ENCODE results near the gene DMPK. TPM values are rescaled to one million over a fixed set of nuclear protein-coding genes. Genes with fewer than 3 reads are reported as not detected.

The DMPK gene
- total and polyA plus RNA-seq, 2 of the 4 experiments (the other 2 are of a cell fraction): 7.9 to 50.7 TPM

DNA sequence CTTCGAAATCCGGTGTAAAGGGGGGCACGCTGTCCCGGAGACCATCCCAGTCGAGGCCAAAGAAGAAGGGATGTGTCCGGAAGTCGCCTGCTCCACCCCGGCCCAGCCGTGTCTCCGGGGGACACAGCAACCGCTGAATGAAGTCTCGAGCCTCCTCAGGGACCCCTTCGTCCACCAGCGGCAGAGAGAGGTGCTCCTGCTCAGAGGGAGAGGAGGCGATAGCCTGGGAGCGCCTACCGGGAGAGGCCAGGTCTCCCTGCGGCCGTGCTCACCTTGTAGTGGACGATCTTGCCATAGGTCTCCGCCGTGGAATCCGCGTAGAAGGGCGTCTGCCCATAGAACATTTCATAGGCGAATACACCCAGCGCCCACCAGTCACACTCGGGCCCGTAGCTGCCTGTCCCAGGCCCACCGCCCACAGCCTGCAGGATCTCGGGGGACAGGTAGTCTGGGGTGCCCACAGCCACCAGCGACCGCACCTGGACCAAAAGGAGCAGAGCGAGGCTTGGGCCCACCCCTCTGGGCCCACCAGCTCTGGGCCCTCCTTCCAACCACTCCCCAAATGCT is 4.8 kb downstream of the DMPK start:
- H4K20me1 ChIP-seq (ENCODE audit: insufficient read depth, low read length): peaks cover 29% of the 10 kb centered on the region
- H2BK20ac ChIP-seq (ENCODE audit: low read depth, low read length): no peak overlapping the region
- dilution Hi-C loops (cut with HindIII; ENCODE audit: low sequenced_read_pairs, unreplicated experiment): no loop called here
- peaks cover 10% of the 10 kb centered on the region for H3K9me1 ChIP-seq (ENCODE audit: insufficient read depth, low read length)
- intact Hi-C loops (cut with micrococcal nuclease): no loop called here
- H2BK5ac ChIP-seq (ENCODE audit: low read depth, low read length, poor library complexity, severe bottlenecking): no peak overlapping the region
- peaks cover 16% of the 10 kb centered on the region for H3K4me1 ChIP-seq (ENCODE audit: control insufficient read depth, insufficient read depth, low read length)
- H4K5ac ChIP-seq (ENCODE audit: low read depth, low read length): no peak overlapping the region
- H3K4ac ChIP-seq (ENCODE audit: low read depth, low read length): no peak overlapping the region
- no peak overlapping the region for H2BK120ac ChIP-seq (ENCODE audit: low read depth, low read length)
- 98% methylated on average over 29 of the region's 34 CpGs; no CpG with 5 or more reads in 1 of the 2 experiments for WGBS, 2 experiments (ENCODE audit: extremely low coverage in 2 of 2, insufficient read length in 1 of 2)
- peaks cover 22 to 54% of the 10 kb centered on the region in 2 experiments for H3K79me1 ChIP-seq (ENCODE audit: low read depth in 1 of 2, low read length in 2 of 2)
- no peaks in the 10 kb centered on the region for H3K27me3 ChIP-seq (ENCODE audit: control insufficient read depth, insufficient read depth, low read length)
- in situ Hi-C loops (cut with MboI; ENCODE audit: low sequenced_read_pairs): no loop called here
- H3K14ac ChIP-seq (replicated peaks; ENCODE audit: low read depth, low read length): no peak overlapping the region
- H3K4me3 ChIP-seq (ENCODE audit: insufficient read depth, low read depth, low read length): no peak overlapping the region
- ATAC-seq (ENCODE audit: low read depth): no peak
- BruUV-seq (replicated peaks): no TSS peak
- H2AK5ac ChIP-seq (ENCODE audit: low read depth, low read length): no peak overlapping the region
- no peak overlapping the region for H2AFZ ChIP-seq (replicated peaks; ENCODE audit: low read length, poor library complexity)
- no peak overlapping the region for H2AK9ac ChIP-seq (replicated peaks; ENCODE audit: low read depth, low read length, poor library complexity)
- H3K36me3 ChIP-seq (ENCODE audit: control insufficient read depth, insufficient read depth, low read length): peaks cover 36% of the 10 kb centered on the region
- no peak overlapping the region for H3K56ac ChIP-seq (ENCODE audit: extremely low read depth, insufficient read depth, low read length)
- TF ChIP-seq MAFK (IDR thresholded peaks at IDR 0.05; ENCODE audit: low read depth, low read length) (no peak), FOS (IDR thresholded peaks at IDR 0.05; ENCODE audit: low read depth, low read length) (no peak), POLR2A (IDR thresholded peaks at IDR 0.05; ENCODE audit: low read depth, low read length) (no peak), RFX5 (IDR thresholded peaks at IDR 0.05; ENCODE audit: low read depth, low read length) (no peak), MAZ (IDR thresholded peaks at IDR 0.05; ENCODE audit: borderline replicate concordance, low read depth, low read length) (no peak)
- TF ChIP-seq, protein P1, sequence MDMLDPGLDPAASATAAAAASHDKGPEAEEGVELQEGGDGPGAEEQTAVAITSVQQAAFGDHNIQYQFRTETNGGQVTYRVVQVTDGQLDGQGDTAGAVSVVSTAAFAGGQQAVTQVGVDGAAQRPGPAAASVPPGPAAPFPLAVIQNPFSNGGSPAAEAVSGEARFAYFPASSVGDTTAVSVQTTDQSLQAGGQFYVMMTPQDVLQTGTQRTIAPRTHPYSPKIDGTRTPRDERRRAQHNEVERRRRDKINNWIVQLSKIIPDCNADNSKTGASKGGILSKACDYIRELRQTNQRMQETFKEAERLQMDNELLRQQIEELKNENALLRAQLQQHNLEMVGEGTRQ (IDR thresholded peaks at IDR 0.05; ENCODE audit: low read depth, low read length): no peak
- H3K27ac ChIP-seq (ENCODE audit: insufficient read depth, low read length): no peak overlapping the region
- ChIA-PET CTCF (no interaction called here), POLR2A (ENCODE audit: unreplicated experiment) (no interaction called here)
- no peak overlapping the region for H3K4me2 ChIP-seq (ENCODE audit: low read depth, low read length)
- no peak overlapping the region for H4K8ac ChIP-seq (ENCODE audit: low read depth in 2 of 2, low read length in 2 of 2)
- H4K91ac ChIP-seq (ENCODE audit: insufficient read depth, low read depth, low read length): no peak overlapping the region
- no peak overlapping the region for H3K23ac ChIP-seq (ENCODE audit: low read depth, low read length)
- H3K9me3 ChIP-seq (ENCODE audit: control insufficient read depth, insufficient read depth, low read length): no peaks in the 10 kb centered on the region
- H3K9ac ChIP-seq (ENCODE audit: low read depth, low read length): no peak overlapping the region
- DNase-seq: no peak
- H3K18ac ChIP-seq (ENCODE audit: low read depth, low read length): no peak overlapping the region
- H2BK15ac ChIP-seq (ENCODE audit: low read depth, low read length): no peak overlapping the region
